DND-41 (cell line): ENCODE data around the gene LPAR2.

Experiments used
- CTCF ChIP-seq: IDR thresholded peaks from 2 replicates; pipeline ENCODE4 v1.5.1; 2012; ENCODE audit warnings: borderline replicate concordance, low read length, moderate library complexity, mild to moderate bottlenecking; ENCODE audit not compliant: poor library complexity, severe bottlenecking; ENCODE audit errors: extremely low read depth
- EZH2 ChIP-seq: IDR thresholded peaks from 3 replicates; pipeline ENCODE4 v1.6.1; 2012; ENCODE audit warnings: borderline replicate concordance, low read depth, mild to moderate bottlenecking, moderate library complexity, low read length, inconsistent platforms; ENCODE audit not compliant: severe bottlenecking

GRCh38 chr19:19654441-19654840 lies 26.4 kb upstream of the LPAR2 start:
- TF ChIP-seq EZH2 = no peak
- TF ChIP-seq CTCF = no peak
